Activated naive CD8-positive, alpha-beta T cell (primary cell): ENCODE data around the gene INTS1.

Experiments used
- H3K27ac Mint-ChIP-seq: one replicate; pipeline ENCODE4 v1.8.0; 2021; ENCODE audit warnings: mixed read lengths
- H3K27me3 Mint-ChIP-seq: one replicate; pipeline ENCODE4 v1.8.0; 2021; ENCODE audit warnings: mixed read lengths
- H3K36me3 Mint-ChIP-seq: one replicate; pipeline ENCODE4 v1.8.0; 2021; ENCODE audit warnings: mixed read lengths
- H3K4me1 Mint-ChIP-seq: one replicate; pipeline ENCODE4 v1.8.0; 2021; ENCODE audit warnings: low read depth, mixed read lengths
- H3K4me3 Mint-ChIP-seq: one replicate; pipeline ENCODE4 v1.8.0; 2021; ENCODE audit warnings: mild to moderate bottlenecking, mixed read lengths
- H3K9me3 Mint-ChIP-seq: one replicate; pipeline ENCODE4 v1.8.0; 2021; ENCODE audit warnings: low read depth, mixed read lengths

INTS1 gene

DNA sequence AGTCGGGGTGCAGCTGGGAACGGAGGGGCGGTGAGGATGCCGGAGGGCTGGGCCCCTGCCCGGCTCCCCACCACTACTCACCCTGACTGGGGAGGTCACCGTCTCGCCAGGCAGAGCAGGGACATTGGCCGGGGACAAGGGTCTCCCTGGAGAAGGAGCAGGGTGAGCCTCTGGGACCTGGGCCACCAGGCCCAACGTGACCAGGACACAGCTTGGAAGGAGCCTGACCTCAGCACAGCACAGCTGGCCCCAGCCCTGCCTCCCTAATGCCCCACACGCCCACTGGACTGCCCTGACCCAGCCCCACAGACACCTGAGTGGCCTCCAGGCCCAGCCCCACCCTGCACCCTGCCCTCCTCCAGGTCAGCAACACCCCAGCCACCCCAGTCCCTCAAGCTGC, 66.0 kb downstream of the INTS1 start:
- H3K4me1 Mint-ChIP-seq, result no peaks in the 10 kb centered on the region
- H3K9me3 Mint-ChIP-seq, result no peaks in the 10 kb centered on the region
- no peak overlapping the region for H3K4me3 Mint-ChIP-seq
- H3K36me3 Mint-ChIP-seq, result no peaks in the 10 kb centered on the region
- H3K27ac Mint-ChIP-seq, result no peak overlapping the region
- no peaks in the 10 kb centered on the region for H3K27me3 Mint-ChIP-seq

DNA sequence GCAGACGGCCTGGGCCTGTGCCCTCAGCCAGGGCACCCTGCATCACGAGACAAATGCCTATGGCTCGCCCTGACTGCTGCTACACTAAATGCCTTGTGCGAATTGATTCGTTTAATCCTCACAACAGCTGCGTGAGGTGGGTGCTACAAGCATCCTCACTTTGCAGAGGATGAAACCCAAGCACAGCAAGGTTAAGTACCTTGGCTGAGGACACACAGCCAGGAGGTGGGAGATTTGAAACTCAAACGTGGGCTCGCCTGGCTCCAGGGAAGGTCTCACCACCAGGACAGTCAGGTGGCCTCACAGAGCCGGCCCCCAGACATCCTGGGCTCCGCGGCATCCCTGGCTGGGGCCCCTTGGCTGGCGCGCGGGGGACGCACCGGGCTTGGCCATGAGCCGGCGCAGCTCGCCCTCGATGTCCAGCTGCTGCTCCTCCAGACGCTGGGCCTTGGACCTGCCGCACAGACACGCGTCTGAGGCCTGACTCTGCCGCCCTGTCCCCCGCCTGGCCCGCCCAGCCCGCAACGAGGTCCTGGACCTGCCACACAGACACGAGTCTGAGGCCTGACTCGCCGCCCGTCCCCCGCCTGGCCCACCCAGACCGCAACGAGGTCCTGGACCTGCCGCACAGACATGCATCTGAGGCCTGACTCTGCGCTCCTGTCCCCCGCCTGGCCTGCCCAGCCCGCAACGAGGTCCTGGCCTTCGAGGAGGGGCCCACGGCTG, 66.9 kb downstream of the INTS1 start:
- H3K4me1 Mint-ChIP-seq, result peaks cover 2% of the 10 kb centered on the region
- no peaks in the 10 kb centered on the region for H3K36me3 Mint-ChIP-seq
- H3K9me3 Mint-ChIP-seq, result no peaks in the 10 kb centered on the region
- no peak overlapping the region for H3K27ac Mint-ChIP-seq
- no peak overlapping the region for H3K4me3 Mint-ChIP-seq
- H3K27me3 Mint-ChIP-seq, result peaks cover 2% of the 10 kb centered on the region

- Mint-ChIP-seq H3K9me3 (no peaks in the 10 kb centered on the region), H3K27me3 (peaks cover 2% of the 10 kb centered on the region), H3K27ac (no peak overlapping the region), H3K36me3 (no peaks in the 10 kb centered on the region), H3K4me3 (no peak overlapping the region), H3K4me1 (peaks cover 2% of the 10 kb centered on the region)
Observed at GRCh38 chr7:1436608-1437007, 67.6 kb downstream of the INTS1 start.

DNA sequence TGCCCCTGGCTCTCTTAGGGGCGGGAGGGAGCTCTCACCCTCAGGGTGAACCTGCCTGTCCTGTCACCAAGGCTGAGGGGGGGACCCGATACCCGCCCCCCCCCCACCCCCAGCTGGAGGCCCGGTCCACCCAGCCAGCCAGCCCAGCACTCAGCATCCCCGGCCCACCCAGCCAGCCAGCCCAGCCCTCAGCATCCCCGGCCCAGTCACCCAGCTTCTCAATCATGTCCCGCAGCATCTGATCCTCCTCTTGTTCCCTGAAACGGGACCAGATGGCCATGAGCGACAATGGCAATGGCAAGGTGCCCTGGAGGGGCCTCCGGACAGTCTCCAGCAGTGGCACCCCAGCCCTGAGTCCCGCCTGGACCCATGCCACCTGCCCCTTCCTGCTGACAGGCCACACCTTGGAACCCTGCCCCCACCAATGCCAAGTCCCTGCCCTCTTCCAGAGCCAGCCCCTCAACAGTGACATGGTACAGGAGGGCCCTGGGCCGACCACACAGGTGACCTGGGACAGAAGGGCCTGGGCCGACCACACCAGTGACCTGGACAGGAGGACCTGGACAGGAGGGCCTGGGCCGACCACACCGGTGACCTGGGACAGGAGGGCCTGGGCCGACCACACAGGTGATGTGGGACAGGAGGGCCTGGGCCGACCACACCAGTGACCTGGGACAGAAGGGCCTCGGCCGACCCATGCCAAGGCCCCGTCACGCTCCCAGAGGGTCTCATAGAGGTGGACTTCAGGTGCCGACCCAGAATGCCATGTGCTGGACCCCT, 69.1 kb downstream of the INTS1 start:
- Mint-ChIP-seq H3K27ac (no peak overlapping the region), H3K4me3 (no peak overlapping the region), H3K9me3 (no peaks in the 10 kb centered on the region), H3K27me3 (peaks cover 2% of the 10 kb centered on the region), H3K36me3 (no peaks in the 10 kb centered on the region), H3K4me1 (peaks cover 2% of the 10 kb centered on the region)

DNA sequence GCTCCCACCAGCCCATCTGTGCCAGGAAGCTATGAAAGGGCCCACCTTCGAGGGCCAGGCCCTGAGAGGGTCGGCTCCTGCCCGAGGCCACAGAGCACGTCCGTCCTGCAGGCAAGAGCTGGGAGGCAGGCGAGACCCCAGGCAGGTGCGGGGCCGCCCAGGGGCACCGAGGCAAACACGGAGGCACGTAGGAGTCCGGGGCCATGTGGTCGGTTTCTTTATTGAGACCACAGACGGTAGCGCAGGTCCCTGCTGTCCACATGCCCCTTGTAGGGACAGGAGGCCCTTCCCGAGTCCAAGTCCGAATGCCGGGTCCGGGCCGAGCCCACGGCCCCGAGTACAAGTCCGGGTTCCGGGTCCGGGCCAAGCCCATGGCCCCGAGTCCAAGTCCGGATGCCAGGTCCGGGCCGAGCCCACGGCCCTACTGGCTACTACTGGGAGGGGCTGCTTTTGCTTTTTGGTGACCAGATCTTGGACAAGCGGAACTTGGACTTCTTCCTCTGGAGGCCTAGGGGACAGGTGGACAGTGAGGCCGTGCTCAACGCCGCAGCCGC, 69.9 kb downstream of the INTS1 start:
- no peak overlapping the region for H3K4me3 Mint-ChIP-seq
- no peak overlapping the region for H3K27ac Mint-ChIP-seq
- H3K4me1 Mint-ChIP-seq, result peaks cover 2% of the 10 kb centered on the region
- H3K27me3 Mint-ChIP-seq, result peaks cover 2% of the 10 kb centered on the region
- no peaks in the 10 kb centered on the region for H3K9me3 Mint-ChIP-seq
- H3K36me3 Mint-ChIP-seq, result no peaks in the 10 kb centered on the region

- Mint-ChIP-seq H3K4me1 (peaks cover 2% of the 10 kb centered on the region), H3K27me3 (peaks cover 2% of the 10 kb centered on the region), H3K4me3 (no peak overlapping the region), H3K9me3 (no peaks in the 10 kb centered on the region), H3K36me3 (no peaks in the 10 kb centered on the region), H3K27ac (no peak overlapping the region)
Observed at GRCh38 chr7:1433128-1433920, 70.9 kb downstream of the INTS1 start.

DNA sequence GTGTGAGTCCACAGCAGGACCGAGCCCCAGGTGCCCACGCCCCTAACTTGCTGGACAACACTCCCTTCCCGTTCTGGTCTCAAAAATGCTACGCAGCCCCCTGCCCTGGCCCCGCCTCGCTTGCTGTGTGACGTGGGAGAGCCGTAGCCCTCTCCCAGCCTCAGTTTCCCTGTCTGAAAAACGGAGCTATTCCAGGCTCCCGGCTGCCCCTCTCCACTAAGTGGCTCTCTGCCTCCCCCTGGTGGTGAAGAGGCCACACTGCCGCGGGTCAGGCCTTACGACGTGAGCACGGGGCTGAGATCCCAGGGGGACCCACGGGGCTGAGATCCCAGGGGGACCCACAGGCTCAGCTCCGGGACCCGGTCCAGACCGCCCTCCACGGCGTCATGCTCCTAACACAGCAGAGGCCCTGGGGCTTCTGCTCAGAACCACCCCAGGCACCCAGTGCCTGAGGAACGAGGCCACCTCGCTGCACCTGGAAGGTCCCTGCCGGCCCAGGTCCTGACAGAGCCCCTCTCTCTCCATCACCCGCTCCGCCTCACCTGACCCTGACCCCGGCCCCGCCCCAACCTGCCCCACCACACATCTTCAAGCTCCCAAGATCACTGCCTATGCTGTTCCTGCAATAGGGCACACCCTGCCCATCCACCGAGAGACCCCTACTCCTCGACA, 71.6 kb downstream of the INTS1 start:
- Mint-ChIP-seq H3K36me3 (no peaks in the 10 kb centered on the region), H3K4me1 (peaks cover 2% of the 10 kb centered on the region), H3K9me3 (no peaks in the 10 kb centered on the region), H3K27ac (no peak overlapping the region), H3K4me3 (no peak overlapping the region), H3K27me3 (peaks cover 2% of the 10 kb centered on the region)

DNA sequence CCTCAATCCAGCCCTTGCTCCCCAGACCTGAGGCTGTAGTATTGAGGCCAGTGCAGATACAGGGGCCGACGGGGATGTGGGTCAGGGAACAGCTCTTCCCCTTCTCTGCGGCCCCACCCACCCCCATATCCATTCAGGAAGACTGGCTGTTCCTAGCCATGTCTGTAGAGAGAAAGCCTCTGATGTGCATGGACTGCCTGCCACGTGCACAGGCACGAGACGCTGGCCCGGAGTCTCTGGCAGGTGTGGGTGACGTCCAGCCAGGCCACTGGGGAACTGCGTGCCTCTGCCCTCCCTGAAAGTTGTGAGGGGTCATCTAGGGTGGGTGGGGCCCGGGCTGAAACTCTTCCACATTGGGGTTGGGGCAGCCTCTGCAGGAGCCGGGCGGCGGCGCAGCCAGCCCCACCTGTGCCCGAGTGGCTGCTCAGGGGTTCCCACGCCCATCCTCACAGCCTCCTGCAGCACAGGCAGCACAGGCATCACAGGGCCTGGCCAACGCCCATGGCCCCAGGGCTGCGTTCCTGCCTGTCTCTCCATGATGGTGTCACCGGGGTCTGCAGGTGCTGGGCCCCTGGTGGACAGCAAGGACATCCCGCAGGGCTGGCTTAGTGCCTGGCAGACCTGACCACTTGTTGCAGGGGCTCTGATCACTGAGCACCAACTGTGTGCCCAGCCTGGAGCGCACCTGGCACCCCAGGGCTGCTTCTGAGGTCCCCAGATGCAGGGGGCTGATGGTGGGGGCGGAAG, 72.4 kb downstream of the INTS1 start:
- H3K27me3 Mint-ChIP-seq, result peaks cover 2% of the 10 kb centered on the region

DNA sequence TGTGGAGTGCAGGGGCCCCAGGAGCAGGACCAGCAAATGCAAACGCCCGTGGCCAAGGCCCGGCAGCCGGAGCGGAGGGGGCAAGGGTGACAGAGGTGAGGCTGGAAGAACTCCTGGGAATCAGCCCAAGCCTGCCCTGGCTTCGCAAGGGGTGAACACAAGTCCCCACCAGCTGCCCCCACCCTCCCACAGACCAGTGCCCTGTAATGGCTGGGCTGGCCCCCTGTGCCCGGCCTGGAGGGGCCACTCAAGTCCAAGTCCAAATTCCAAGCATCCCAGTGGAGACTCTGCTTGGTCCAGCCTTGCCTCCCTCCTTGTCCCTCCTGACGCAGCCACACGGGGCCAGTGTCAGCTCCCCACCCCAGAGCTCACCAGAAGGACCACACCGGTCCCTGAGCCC, 73.0 kb downstream of the INTS1 start:
- Mint-ChIP-seq H3K4me1 (peaks cover 2% of the 10 kb centered on the region), H3K9me3 (no peaks in the 10 kb centered on the region), H3K36me3 (no peaks in the 10 kb centered on the region), H3K4me3 (no peak overlapping the region), H3K27ac (no peak overlapping the region), H3K27me3 (peaks cover 2% of the 10 kb centered on the region)

More for the DNA sequence above, 72.4 kb downstream of the INTS1 start:
- Mint-ChIP-seq H3K4me3 (no peak overlapping the region), H3K27ac (no peak overlapping the region), H3K36me3 (no peaks in the 10 kb centered on the region), H3K9me3 (no peaks in the 10 kb centered on the region), H3K4me1 (peaks cover 2% of the 10 kb centered on the region)

GRCh38 chr7:1430056-1430845, 73.9 kb downstream of the INTS1 start:
- peaks cover 4% of the 10 kb centered on the region for H3K27me3 Mint-ChIP-seq
- H3K27ac Mint-ChIP-seq, result no peak overlapping the region

GRCh38 chr7:1428941-1429501, 75.2 kb downstream of the INTS1 start:
- H3K4me3 Mint-ChIP-seq, result no peak overlapping the region
- H3K4me1 Mint-ChIP-seq, result peaks cover 2% of the 10 kb centered on the region
- H3K9me3 Mint-ChIP-seq, result no peaks in the 10 kb centered on the region
- peaks cover 4% of the 10 kb centered on the region for H3K27me3 Mint-ChIP-seq
- H3K27ac Mint-ChIP-seq, result no peak overlapping the region
- H3K36me3 Mint-ChIP-seq, result no peaks in the 10 kb centered on the region

More at GRCh38 chr7:1430056-1430845, 73.9 kb downstream of the INTS1 start:
- Mint-ChIP-seq H3K9me3 (no peaks in the 10 kb centered on the region), H3K4me1 (peaks cover 2% of the 10 kb centered on the region), H3K4me3 (no peak overlapping the region), H3K36me3 (no peaks in the 10 kb centered on the region)

- no peak overlapping the region for H3K27ac Mint-ChIP-seq
- H3K9me3 Mint-ChIP-seq, result no peaks in the 10 kb centered on the region
- no peaks in the 10 kb centered on the region for H3K36me3 Mint-ChIP-seq
- no peaks in the 10 kb centered on the region for H3K4me1 Mint-ChIP-seq
- H3K4me3 Mint-ChIP-seq, result no peak overlapping the region
- peaks cover 4% of the 10 kb centered on the region for H3K27me3 Mint-ChIP-seq
Observed at GRCh38 chr7:1427064-1427657, 77.0 kb downstream of the INTS1 start.

- H3K27me3 Mint-ChIP-seq, result peaks cover 4% of the 10 kb centered on the region
- H3K4me1 Mint-ChIP-seq, result no peaks in the 10 kb centered on the region
- no peak overlapping the region for H3K27ac Mint-ChIP-seq
- H3K4me3 Mint-ChIP-seq, result no peak overlapping the region
- no peaks in the 10 kb centered on the region for H3K9me3 Mint-ChIP-seq
- H3K36me3 Mint-ChIP-seq, result no peaks in the 10 kb centered on the region
Observed at GRCh38 chr7:1426474-1426873, 77.7 kb downstream of the INTS1 start.
